ENCODE measurements around the gene MFSD12.
"Not testable (repeated sequence)": the region's sequence is repeated elsewhere in the genome, so short reads cannot be mapped to it uniquely, and the experiment has no call there.

The MFSD12 gene

GRCh38 chr19:3532154-3532786 is 25.1 kb downstream of the MFSD12 start:
- H3K4me2 ChIP-seq (ENCODE audit: low read length), result no peak overlapping the region
- H3K36me3 ChIP-seq (ENCODE audit: control insufficient read depth, low read length), result peaks cover 47% of the 10 kb centered on the region
- H3K27me3 ChIP-seq (ENCODE audit: control insufficient read depth, low read length), result no peaks in the 10 kb centered on the region
- no peaks in the 10 kb centered on the region for H4K20me1 ChIP-seq (ENCODE audit: control insufficient read depth, insufficient read depth, low read depth, low read length)
- H3K4me1 ChIP-seq (ENCODE audit: control insufficient read depth, low read length), result no peaks in the 10 kb centered on the region
- no peak overlapping the region for H3K4me3 ChIP-seq (ENCODE audit: low read length)
- no peak overlapping the region for H3K27ac ChIP-seq (ENCODE audit: low read depth, low read length)
- no peaks in the 10 kb centered on the region for H3K9me3 ChIP-seq (ENCODE audit: control insufficient read depth, insufficient read depth, low read length)
- no peaks in the 10 kb centered on the region for H3K9me2 ChIP-seq (replicated peaks; ENCODE audit: control insufficient read depth, low read length)
- no peaks in the 10 kb centered on the region for H3K79me2 ChIP-seq (ENCODE audit: control insufficient read depth, low read length)
- TF ChIP-seq CTCF (IDR thresholded peaks at IDR 0.05; ENCODE audit: low read depth, low read length, poor library complexity, severe bottlenecking) (no peak), EZH2phosphoT487 (IDR thresholded peaks at IDR 0.05; ENCODE audit: borderline replicate concordance, low read length) (no peak)
- H3F3A ChIP-seq (ENCODE audit: control insufficient read depth, insufficient read depth), result no peaks in the 10 kb centered on the region

GRCh38 chr19:3531716-3532115 is 25.7 kb downstream of the MFSD12 start:
- Histone ChIP-seq H3K4me2 (ENCODE audit: low read length) (no peak overlapping the region), H3F3A (ENCODE audit: control insufficient read depth, insufficient read depth) (no peaks in the 10 kb centered on the region), H3K36me3 (ENCODE audit: control insufficient read depth, low read length) (peaks cover 52% of the 10 kb centered on the region), H3K4me1 (ENCODE audit: control insufficient read depth, low read length) (no peaks in the 10 kb centered on the region), H3K9me3 (ENCODE audit: control insufficient read depth, insufficient read depth, low read length) (no peaks in the 10 kb centered on the region), H4K20me1 (ENCODE audit: control insufficient read depth, insufficient read depth, low read depth, low read length) (no peaks in the 10 kb centered on the region), H3K27me3 (ENCODE audit: control insufficient read depth, low read length) (no peaks in the 10 kb centered on the region), H3K9me2 (replicated peaks; ENCODE audit: control insufficient read depth, low read length) (no peaks in the 10 kb centered on the region), H3K27ac (ENCODE audit: low read depth, low read length) (no peak overlapping the region), H3K79me2 (ENCODE audit: control insufficient read depth, low read length) (no peaks in the 10 kb centered on the region), H3K4me3 (ENCODE audit: low read length) (no peak overlapping the region)
- TF ChIP-seq EZH2phosphoT487 (IDR thresholded peaks at IDR 0.05; ENCODE audit: borderline replicate concordance, low read length), result no peak
- TF ChIP-seq CTCF (IDR thresholded peaks at IDR 0.05; ENCODE audit: low read depth, low read length, poor library complexity, severe bottlenecking), result no peak

GRCh38 chr19:3530389-3530788 is 27.0 kb downstream of the MFSD12 start:
- TF ChIP-seq CTCF (IDR thresholded peaks at IDR 0.05; ENCODE audit: low read depth, low read length, poor library complexity, severe bottlenecking) (no peak), EZH2phosphoT487 (IDR thresholded peaks at IDR 0.05; ENCODE audit: borderline replicate concordance, low read length) (no peak)
- Histone ChIP-seq H3K27ac (ENCODE audit: low read depth, low read length) (no peak overlapping the region), H3K9me2 (replicated peaks; ENCODE audit: control insufficient read depth, low read length) (no peaks in the 10 kb centered on the region), H3K36me3 (ENCODE audit: control insufficient read depth, low read length) (peaks cover 49% of the 10 kb centered on the region), H3K9me3 (ENCODE audit: control insufficient read depth, insufficient read depth, low read length) (no peaks in the 10 kb centered on the region), H3K27me3 (ENCODE audit: control insufficient read depth, low read length) (no peaks in the 10 kb centered on the region), H3K4me1 (ENCODE audit: control insufficient read depth, low read length) (no peaks in the 10 kb centered on the region), H3K4me3 (ENCODE audit: low read length) (no peak overlapping the region), H3K4me2 (ENCODE audit: low read length) (no peak overlapping the region), H3F3A (ENCODE audit: control insufficient read depth, insufficient read depth) (no peaks in the 10 kb centered on the region), H3K79me2 (ENCODE audit: control insufficient read depth, low read length) (no peaks in the 10 kb centered on the region), H4K20me1 (ENCODE audit: control insufficient read depth, insufficient read depth, low read depth, low read length) (no peaks in the 10 kb centered on the region)

GRCh38 chr19:3529299-3529698 is 28.1 kb downstream of the MFSD12 start:
- H3F3A ChIP-seq (ENCODE audit: control insufficient read depth, insufficient read depth); H3K9me3 ChIP-seq (ENCODE audit: control insufficient read depth, insufficient read depth, low read length); H3K27me3 ChIP-seq (ENCODE audit: control insufficient read depth, low read length); H3K4me3 ChIP-seq (ENCODE audit: low read length); H3K4me2 ChIP-seq (ENCODE audit: low read length); H3K9me2 ChIP-seq (replicated peaks; ENCODE audit: control insufficient read depth, low read length); H3K4me1 ChIP-seq (ENCODE audit: control insufficient read depth, low read length); H3K79me2 ChIP-seq (ENCODE audit: control insufficient read depth, low read length); H4K20me1 ChIP-seq (ENCODE audit: control insufficient read depth, insufficient read depth, low read depth, low read length); H3K27ac ChIP-seq (ENCODE audit: low read depth, low read length): not testable (repeated sequence)
- H3K36me3 ChIP-seq (ENCODE audit: control insufficient read depth, low read length), result peaks cover 44% of the 10 kb centered on the region; the same call in 1 of the 2 replicates
